ENCODE measurements around the gene NLRC5.

The NLRC5 gene

DNA sequence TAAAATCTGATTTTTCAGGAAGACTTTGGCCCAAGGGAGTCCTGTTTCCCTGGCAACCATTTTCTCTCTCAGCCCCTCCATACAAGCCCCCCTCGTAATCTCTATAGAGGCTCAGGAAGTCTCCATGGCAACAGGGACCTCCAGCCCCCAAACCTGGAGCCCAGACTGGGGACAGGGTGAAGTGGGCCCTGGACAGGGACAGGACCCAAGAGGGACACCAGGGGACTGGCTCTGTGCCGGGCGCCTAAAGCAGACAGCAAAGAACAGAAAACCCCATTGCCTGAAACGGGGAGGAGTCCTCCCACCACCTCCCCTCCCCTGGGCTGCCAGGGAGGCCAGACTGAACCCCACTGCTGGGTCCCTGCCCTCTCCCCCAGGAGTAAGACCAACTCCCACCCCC, 143.7 kb downstream of the NLRC5 start:
- Histone ChIP-seq H3K27me3 (ENCODE audit: low read length) (no peaks in the 10 kb centered on the region), H3K9ac (ENCODE audit: low read length) (no peak overlapping the region), H3K27ac (ENCODE audit: low read depth, low read length) (no peak overlapping the region), H4K20me1 (ENCODE audit: low read depth, low read length) (no peaks in the 10 kb centered on the region), H3K9me3 (ENCODE audit: insufficient read depth, low read length) (no peaks in the 10 kb centered on the region), H2AFZ (ENCODE audit: low read depth, low read length, severe bottlenecking) (no peak overlapping the region), H3K4me3 (ENCODE audit: insufficient read depth, low read length, poor library complexity, severe bottlenecking) (no peak overlapping the region), H3K79me2 (ENCODE audit: insufficient read depth, low read length) (no peaks in the 10 kb centered on the region), H3K9me2 (replicated peaks; ENCODE audit: insufficient read depth, low read length) (no peaks in the 10 kb centered on the region), H3F3A (ENCODE audit: insufficient read depth) (no peaks in the 10 kb centered on the region), H3K4me2 (ENCODE audit: low read depth, low read length, poor library complexity, severe bottlenecking) (no peak overlapping the region), H3K36me3 (ENCODE audit: low read length) (no peaks in the 10 kb centered on the region)
- TF ChIP-seq, protein P1, sequence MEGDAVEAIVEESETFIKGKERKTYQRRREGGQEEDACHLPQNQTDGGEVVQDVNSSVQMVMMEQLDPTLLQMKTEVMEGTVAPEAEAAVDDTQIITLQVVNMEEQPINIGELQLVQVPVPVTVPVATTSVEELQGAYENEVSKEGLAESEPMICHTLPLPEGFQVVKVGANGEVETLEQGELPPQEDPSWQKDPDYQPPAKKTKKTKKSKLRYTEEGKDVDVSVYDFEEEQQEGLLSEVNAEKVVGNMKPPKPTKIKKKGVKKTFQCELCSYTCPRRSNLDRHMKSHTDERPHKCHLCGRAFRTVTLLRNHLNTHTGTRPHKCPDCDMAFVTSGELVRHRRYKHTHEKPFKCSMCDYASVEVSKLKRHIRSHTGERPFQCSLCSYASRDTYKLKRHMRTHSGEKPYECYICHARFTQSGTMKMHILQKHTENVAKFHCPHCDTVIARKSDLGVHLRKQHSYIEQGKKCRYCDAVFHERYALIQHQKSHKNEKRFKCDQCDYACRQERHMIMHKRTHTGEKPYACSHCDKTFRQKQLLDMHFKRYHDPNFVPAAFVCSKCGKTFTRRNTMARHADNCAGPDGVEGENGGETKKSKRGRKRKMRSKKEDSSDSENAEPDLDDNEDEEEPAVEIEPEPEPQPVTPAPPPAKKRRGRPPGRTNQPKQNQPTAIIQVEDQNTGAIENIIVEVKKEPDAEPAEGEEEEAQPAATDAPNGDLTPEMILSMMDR (IDR thresholded peaks at IDR 0.05; ENCODE audit: insufficient read depth, low read length, poor library complexity, severe bottlenecking), result no peak
- TF ChIP-seq EZH2phosphoT487 (conservative IDR thresholded peaks at IDR 0.05; ENCODE audit: low read length), result no peak
